ENCODE measurements around the gene C3orf52.

DNA sequence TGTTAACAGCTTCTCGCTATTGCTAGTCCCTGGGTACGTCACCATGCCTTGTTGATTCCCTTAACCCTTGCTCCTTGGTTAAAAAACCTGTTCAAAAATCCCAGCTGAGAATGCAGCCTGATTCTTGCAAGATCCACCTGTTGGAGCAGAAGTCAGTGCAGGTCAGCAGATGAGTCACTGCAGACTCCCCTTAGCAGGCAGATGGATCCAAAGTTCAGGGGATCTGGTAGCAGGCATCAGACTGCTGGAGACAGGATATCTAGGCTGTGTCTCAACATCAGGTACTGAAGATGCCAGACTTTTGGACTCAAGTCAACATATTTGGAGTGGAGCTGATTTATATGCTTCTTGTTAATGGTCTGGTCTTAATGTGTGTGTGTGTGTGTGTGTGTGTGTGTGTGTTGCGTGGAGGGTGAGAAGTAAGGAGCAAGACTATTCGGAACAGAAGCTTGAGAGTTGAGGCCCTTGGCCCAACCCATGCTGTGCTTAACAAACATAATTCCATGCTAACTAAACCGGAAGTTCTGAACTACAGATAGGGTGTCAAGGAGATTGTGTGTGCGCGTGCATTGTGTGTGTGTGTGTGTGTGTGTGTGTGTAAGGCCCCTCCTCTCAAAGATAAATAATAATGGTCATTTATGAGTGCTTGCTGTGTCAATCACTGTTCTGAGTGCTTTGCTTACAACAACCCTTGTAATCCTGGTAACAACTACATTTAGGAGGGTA is 1.0 kb upstream of the C3orf52 start:
- TF ChIP-seq GATA3 (IDR thresholded peaks at IDR 0.05; ENCODE audit: low read depth, low read length), result no peak
- no peak for TF ChIP-seq GATA2 (IDR thresholded peaks at IDR 0.05; ENCODE audit: low read depth, low read length)

All from SH-SY5Y (cell line).